AG09319 (cell line): ENCODE results near the gene DCC.

Experiments used
- DNase-seq: peaks from one replicate; pipeline ENCODE4 v3.0.0-alpha.2; 2010; ENCODE audit warnings: low read depth; ENCODE audit errors: extremely low read depth
- TF ChIP-seq, protein P1 (sequence below): IDR thresholded peaks from 2 replicates; pipeline ENCODE4 v1.5.1; 2011; ENCODE audit warnings: low read depth, mild to moderate bottlenecking, inconsistent platforms, low read length, moderate library complexity

DCC gene, protein sequence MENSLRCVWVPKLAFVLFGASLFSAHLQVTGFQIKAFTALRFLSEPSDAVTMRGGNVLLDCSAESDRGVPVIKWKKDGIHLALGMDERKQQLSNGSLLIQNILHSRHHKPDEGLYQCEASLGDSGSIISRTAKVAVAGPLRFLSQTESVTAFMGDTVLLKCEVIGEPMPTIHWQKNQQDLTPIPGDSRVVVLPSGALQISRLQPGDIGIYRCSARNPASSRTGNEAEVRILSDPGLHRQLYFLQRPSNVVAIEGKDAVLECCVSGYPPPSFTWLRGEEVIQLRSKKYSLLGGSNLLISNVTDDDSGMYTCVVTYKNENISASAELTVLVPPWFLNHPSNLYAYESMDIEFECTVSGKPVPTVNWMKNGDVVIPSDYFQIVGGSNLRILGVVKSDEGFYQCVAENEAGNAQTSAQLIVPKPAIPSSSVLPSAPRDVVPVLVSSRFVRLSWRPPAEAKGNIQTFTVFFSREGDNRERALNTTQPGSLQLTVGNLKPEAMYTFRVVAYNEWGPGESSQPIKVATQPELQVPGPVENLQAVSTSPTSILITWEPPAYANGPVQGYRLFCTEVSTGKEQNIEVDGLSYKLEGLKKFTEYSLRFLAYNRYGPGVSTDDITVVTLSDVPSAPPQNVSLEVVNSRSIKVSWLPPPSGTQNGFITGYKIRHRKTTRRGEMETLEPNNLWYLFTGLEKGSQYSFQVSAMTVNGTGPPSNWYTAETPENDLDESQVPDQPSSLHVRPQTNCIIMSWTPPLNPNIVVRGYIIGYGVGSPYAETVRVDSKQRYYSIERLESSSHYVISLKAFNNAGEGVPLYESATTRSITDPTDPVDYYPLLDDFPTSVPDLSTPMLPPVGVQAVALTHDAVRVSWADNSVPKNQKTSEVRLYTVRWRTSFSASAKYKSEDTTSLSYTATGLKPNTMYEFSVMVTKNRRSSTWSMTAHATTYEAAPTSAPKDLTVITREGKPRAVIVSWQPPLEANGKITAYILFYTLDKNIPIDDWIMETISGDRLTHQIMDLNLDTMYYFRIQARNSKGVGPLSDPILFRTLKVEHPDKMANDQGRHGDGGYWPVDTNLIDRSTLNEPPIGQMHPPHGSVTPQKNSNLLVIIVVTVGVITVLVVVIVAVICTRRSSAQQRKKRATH (N-terminal part only)

DNA sequence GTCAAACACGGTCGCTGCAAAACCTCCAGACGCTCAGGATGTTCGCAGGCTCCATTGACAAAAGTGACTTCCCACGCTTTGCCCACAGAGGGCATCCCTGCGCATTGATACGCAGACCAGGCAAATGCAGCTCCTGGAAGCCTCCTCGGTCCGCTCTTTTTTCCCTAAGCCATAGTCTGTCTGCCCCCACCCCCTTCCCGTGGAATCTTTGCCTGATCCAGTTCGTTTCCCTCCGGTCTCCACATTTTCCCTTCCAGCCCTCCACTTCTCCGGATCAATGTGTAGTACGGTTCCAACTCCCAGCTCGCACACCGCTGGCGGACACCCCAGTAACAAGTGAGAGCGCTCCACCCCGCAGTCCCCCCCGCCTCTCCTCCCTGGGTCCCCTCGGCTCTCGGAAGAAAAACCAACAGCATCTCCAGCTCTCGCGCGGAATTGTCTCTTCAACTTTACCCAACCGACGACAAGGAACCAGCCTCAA lies at the start of gene DCC:
TSS of gene DCC (plus strand) at position 307 of the 481 bp plus-strand sequence. CDS start 591 bp downstream, outside the sequence.
- no peak for DNase-seq
- TF ChIP-seq, protein P1, sequence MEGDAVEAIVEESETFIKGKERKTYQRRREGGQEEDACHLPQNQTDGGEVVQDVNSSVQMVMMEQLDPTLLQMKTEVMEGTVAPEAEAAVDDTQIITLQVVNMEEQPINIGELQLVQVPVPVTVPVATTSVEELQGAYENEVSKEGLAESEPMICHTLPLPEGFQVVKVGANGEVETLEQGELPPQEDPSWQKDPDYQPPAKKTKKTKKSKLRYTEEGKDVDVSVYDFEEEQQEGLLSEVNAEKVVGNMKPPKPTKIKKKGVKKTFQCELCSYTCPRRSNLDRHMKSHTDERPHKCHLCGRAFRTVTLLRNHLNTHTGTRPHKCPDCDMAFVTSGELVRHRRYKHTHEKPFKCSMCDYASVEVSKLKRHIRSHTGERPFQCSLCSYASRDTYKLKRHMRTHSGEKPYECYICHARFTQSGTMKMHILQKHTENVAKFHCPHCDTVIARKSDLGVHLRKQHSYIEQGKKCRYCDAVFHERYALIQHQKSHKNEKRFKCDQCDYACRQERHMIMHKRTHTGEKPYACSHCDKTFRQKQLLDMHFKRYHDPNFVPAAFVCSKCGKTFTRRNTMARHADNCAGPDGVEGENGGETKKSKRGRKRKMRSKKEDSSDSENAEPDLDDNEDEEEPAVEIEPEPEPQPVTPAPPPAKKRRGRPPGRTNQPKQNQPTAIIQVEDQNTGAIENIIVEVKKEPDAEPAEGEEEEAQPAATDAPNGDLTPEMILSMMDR: peak; percentile 26; the same call in 1 of the 2 replicates

DNA sequence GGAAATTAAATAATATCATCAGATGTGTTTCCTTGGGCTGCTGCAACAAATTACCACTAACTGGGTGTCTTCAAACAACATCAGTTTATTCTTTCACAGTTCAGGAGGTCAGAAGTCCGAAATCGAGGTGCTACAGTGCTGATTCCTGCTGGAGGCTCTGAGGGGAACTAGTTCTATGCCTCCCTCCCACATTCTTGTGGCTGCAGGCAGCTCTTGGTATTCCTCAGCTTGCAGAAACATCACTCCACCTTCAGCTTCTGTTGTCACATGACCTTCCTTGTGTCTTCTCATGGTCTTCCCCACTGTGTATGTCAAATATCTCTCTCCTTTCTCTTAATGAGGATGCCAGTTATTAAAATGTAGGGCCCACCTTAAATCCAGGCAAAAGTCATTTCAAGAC lies 29.3 kb upstream of the DCC start:
- TF ChIP-seq, protein P1: no peak
- DNase-seq: no peak

DNA sequence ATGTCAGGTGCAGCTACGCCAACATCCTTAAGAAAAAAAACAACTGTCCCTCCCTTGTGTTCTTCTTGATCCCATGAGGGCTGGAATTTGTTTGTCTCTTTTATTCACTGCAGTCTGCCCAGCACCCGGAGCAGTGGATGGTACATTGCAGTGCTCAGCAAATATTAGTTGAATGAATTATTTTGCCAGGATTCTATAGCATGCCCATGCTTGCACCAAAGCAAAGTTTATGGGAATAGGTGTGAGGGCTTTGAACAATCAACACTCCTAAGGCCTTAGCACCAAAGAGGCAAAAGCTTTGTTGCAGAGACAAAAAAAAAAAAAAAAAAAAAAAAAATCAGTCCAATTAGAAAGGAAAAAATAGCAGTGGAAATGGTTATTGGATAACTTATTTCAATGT lies 28.7 kb upstream of the DCC start:
- DNase-seq: no peak
- TF ChIP-seq, protein P1: no peak

DNA sequence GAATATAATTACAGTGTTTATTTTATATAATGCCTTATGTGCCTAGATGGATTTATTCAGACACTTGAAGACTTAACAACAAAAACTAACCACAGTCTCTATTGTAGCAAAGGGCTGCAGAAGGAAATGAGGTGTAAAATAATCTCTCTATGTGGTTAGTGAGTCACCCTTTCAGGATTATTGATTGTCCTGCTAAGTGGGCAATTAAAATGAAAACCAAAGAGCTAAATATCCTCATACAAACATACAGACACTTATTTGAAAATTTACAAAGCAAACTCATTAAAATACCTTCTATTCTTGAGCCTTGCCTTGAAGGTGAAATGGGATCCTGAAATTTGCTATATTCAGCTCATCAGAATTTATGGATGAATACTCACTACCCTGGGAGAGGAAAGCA lies 27.7 kb upstream of the DCC start:
- TF ChIP-seq, protein P1: no peak
- DNase-seq: no peak

DNA sequence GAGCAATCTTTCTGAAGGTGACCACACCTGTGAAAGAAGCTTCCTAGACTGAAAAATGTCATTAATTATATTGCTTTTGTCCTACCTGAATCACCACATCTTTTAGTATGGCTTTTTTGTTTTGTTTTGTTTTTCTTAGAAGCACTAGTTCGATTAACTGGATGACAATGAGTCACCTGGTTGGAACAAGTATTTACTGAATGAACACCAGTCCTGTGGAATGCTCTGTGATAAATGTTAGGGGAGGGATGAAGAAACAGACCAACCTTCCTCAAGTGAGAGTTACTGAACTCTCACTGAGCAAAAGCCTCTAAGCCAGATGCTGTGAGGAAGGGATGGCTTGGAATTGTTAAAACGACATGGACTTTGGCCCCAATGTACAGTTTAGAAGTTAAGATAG lies 26.8 kb upstream of the DCC start:
- no peak for DNase-seq
- TF ChIP-seq, protein P1: no peak

DNA sequence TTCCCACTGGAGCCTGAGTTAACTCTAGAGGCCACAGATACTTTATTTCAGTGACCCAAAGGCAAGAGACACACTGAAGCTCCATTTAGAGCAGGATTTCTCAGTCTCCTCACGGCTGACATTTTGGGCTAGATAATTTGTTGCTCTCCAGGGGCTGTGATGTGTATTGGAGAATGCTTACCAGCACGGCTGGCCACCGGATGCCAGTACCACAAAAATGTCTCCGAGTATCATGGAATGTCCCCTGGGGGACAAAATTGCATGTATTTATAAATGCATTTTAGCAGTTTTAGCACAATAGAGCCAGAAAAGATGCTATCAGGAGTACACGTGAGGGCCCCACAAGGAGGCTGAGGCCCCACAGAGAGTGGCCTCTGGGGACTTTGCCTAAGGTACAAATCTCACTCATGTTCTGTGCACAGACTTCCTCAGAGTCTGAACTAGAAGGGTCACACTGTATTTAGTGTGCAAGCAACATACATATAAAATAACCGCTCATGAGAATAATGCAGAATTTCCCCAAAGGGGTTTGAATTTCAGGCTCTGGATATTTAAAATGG lies 20.5 kb upstream of the DCC start:
- no peak for DNase-seq
- TF ChIP-seq, protein P1: no peak
